Measurements from ENCODE around the gene CTSZ.
"Not testable (repeated sequence)": the region's sequence is repeated elsewhere in the genome, so short reads cannot be mapped to it uniquely, and the experiment has no call there.

The CTSZ gene

DNA sequence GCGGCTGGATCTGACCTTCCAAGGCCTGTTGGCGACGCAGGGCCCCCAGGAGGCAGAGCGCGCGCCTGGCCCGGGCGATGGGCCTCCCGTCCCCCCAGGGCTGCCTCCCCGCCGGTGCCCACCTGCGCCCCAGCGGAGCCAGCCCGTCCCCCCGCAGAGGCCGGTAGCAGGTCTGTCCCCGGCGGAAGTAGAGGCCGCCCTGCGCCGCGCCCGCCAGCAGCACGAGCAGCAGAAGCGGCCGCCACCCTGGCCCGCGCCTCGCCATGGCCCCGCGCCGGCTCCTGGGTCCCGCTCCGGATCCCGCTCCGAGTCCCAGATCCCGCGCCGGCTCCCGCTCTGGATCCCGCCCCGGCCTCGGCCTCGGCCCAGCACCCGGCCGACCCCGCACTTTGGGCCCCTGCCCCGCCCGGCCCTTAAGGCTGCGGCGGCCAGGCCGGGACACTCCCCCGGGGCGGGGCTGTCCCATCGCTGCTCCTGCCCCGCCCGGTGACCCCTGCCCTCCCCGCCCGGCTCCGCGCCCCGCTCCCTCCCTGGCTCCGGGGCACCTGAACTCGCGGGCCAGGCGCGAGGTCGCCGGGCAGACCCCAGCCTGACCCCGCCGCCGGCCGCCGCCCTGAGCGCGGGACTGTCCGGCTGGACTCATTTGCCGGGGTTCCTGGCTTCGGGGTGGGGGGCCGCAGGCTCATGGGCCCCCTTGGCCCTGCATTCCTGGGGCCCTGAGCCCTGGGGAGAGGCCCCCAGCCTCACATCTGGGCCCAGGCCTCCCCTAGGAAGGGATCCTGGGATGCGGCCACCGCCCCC lies at the start of gene CTSZ:
CTSZ (minus strand) TSS at position 391 of the 801 bp plus-strand sequence; CDS start at position 265, 126 bp downstream.
- FAIRE-seq: no peak
- peak; percentile 47 for DNase-seq (ENCODE audit: extremely low spot score, insufficient read length, low read depth)

GRCh38 chr20:59055302-59055701 lies 48.2 kb upstream of the CTSZ start:
- DNase-seq (ENCODE audit: extremely low spot score, insufficient read length, low read depth) (no peak), FAIRE-seq (no peak)

- DNase-seq (ENCODE audit: extremely low spot score, insufficient read length, low read depth) (no peak), FAIRE-seq (no peak)
Observed at GRCh38 chr20:59051666-59052185, 44.7 kb upstream of the CTSZ start.

GRCh38 chr20:59050437-59050836 lies 43.4 kb upstream of the CTSZ start:
- FAIRE-seq (no peak), DNase-seq (ENCODE audit: extremely low spot score, insufficient read length, low read depth) (no peak)

GRCh38 chr20:59048681-59049030 lies 41.6 kb upstream of the CTSZ start:
- no peak for FAIRE-seq
- no peak for DNase-seq (ENCODE audit: extremely low spot score, insufficient read length, low read depth)

DNA sequence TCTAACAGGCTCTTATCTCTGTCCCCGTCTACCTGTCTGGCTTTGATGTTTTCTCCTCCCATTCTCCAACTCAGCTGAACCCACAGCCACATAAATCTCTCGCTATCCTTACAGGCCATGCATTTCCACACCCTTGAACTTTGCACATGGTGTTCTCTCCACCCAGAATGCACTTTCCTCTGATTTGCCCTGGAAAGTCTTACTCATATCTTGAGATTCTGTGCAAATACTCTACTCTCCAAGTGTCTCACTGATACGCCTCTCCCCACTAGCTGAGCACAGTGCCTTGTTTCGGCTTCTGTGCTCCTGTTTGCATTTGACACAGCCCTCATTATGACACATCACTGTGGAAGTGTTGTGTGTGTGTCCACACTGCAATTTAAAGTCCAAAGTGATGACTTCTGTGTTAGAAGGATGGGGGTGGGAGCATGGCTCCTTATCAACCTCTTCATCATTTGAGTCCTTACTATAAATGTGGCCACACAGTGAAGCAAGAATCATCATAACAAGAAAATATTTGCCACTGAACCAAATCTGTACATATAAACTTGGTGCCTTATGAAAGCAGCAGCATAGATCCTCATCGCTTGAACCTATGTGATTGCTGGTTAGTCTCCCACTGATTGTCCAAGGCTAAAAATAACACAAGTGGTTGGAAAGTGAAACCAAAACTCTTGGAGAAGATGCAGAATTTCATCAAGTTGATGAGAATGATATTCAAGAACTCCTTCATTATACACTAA lies 41.1 kb upstream of the CTSZ start:
- DNase-seq (ENCODE audit: extremely low spot score, insufficient read length, low read depth) (no peak), FAIRE-seq (no peak)

- no peak for FAIRE-seq
Observed at GRCh38 chr20:59046862-59047261, 39.8 kb upstream of the CTSZ start.

GRCh38 chr20:59044796-59045195 lies 37.7 kb upstream of the CTSZ start:
- FAIRE-seq (no peak), DNase-seq (ENCODE audit: extremely low spot score, insufficient read length, low read depth) (no peak)

More at GRCh38 chr20:59046862-59047261, 39.8 kb upstream of the CTSZ start:
- no peak for DNase-seq (ENCODE audit: extremely low spot score, insufficient read length, low read depth)

- DNase-seq (ENCODE audit: extremely low spot score, insufficient read length, low read depth): no peak
Observed at GRCh38 chr20:59044295-59044694, 37.2 kb upstream of the CTSZ start.

GRCh38 chr20:59043698-59044097 lies 36.6 kb upstream of the CTSZ start:
- no peak for FAIRE-seq
- no peak for DNase-seq (ENCODE audit: extremely low spot score, insufficient read length, low read depth)

More at GRCh38 chr20:59044295-59044694, 37.2 kb upstream of the CTSZ start:
- no peak for FAIRE-seq

DNA sequence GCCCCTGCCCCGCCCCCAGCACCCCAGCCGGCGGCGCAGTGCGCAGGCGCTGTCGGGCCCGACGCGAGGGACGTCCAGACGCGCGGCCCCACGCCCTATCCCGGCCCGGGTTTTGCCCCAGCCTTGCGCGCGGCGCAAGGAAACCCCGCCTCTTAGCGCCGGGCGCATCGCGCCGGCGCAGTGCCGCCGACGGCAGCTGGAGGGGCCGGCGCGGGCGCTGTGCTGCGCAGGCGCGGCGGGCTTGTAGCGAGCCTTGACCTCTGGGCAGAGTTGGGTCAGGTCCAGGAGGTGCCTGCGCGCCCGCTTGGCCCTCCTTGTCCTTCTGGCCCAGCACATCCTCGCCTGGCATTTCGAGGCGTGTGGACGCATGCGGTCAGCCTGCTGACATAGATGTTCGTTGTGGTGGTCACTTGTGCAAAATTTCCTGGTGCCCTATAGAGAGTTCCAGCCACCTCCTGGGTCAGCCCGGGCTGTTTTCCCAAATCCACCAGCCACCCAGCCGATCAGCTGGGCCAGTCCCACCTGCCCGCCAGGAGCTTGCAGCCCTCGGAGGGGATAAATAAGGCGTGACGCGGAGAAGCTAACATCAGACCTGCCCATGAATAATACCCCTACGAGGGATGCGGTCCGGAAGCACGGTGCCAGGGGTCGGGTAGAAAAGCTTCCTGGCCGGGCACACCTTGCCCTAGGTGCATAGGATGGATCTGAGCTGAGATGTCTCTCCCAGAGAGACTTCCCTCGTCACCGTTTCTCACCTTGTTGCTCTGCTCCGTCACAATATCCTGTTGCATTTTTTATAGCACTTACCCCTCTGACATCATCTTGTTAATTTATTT lies 36.0 kb upstream of the CTSZ start:
- FAIRE-seq (peak; percentile 73), DNase-seq (ENCODE audit: extremely low spot score, insufficient read length, low read depth) (peak; percentile 98)

DNA sequence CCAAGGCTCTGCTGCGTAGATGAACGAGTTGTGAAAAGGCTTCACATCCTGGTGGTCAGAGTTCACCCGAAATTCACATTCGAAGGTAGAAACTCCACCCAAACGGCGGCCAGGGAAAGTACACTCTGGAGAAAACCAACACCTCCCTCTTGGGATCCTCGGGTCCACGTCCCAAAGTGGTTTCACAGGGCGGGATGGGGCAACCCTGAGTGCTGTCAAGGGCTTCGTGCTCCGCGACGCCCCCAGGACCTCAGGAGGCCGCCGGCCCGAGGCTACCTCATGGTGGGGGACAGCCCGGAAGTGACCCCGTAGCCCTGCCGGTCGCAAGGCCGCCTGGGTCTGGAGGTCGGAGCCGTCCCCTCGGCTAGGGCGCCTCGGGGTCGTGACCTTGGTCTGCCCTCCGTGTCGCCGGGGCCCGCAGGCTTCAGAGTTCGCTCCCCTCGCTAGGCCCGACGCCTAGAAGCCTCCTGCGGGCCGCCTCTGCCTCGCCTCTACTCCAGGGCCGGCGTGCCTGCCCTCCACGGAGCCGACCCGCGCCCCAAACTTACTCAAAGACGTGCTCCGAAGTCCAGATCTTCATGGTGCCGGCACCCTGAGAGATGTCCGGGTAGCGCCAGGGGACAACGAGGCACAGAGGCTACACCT lies 35.2 kb upstream of the CTSZ start, which contains the start of gene PRELID3B:
PRELID3B (minus strand) TSS at position 636 of the 645 bp plus-strand sequence; CDS start at position 580, 56 bp downstream.
- FAIRE-seq (no peak), DNase-seq (ENCODE audit: extremely low spot score, insufficient read length, low read depth) (no peak)

DNA sequence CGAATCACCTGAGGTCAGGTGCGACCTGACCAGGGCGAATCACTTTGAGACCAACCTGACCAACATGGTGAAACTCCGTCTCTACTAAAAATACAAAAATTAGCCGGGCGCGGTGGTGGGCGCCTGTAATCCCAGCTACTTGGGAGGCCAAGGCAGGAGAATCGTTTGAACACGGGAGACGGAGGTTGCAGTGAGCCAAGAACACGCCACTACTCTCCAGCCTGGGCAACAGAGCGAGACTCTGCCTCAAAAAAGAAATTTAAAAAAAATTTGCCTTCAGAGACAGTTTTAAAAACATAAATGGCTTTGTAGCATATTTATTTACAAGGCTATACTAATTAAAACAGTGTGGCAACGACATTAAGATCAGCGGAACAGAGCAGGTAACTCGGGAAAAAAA lies 34.4 kb upstream of the CTSZ start:
- not testable (repeated sequence) for DNase-seq (ENCODE audit: extremely low spot score, insufficient read length, low read depth); FAIRE-seq

GRCh38 chr20:59040667-59041066 lies 33.6 kb upstream of the CTSZ start:
- FAIRE-seq (no peak), DNase-seq (ENCODE audit: extremely low spot score, insufficient read length, low read depth) (no peak)

- FAIRE-seq (no peak), DNase-seq (ENCODE audit: extremely low spot score, insufficient read length, low read depth) (no peak)
Observed at GRCh38 chr20:59039233-59039632, 32.2 kb upstream of the CTSZ start.

DNA sequence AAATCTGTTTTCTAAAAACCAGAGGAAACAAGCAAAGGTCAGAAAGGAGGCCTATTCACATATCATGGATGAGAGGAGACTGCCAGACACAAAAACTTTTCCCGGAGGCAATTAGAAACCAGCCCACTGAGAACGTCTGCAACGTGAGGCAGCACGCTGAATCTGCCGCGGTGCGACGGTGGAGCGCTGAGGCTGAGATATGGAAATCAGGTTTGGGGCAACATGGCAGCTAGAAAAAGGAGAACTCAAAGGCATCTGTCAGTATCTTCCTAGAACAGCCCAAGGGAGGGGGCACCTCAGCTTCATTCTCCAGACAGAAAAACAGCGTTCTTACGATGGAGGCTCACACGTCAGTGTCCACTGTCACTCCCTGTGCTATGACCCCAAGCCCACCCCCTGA lies 30.3 kb upstream of the CTSZ start:
- DNase-seq (ENCODE audit: extremely low spot score, insufficient read length, low read depth) (no peak), FAIRE-seq (no peak)

DNA sequence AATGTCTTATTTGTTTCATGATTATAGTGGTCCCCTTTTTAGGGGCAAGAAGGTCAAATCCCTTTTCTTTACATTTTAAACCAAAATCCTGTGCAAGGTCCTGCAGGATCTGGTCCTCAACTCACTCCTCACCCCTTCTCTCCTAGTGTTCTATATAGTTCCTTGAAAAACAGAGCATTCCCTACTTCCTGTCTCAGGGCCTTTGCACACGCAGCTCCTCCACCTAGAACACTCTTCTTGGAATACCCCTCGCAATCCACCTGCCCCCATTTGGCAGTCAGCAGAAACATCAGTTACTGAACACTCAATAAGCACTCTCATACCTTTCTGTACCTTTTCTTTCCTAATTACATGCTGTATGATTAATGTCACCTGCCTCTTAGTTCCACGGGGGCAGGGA lies 28.3 kb upstream of the CTSZ start:
- DNase-seq (ENCODE audit: extremely low spot score, insufficient read length, low read depth): no peak
- FAIRE-seq: no peak

DNA sequence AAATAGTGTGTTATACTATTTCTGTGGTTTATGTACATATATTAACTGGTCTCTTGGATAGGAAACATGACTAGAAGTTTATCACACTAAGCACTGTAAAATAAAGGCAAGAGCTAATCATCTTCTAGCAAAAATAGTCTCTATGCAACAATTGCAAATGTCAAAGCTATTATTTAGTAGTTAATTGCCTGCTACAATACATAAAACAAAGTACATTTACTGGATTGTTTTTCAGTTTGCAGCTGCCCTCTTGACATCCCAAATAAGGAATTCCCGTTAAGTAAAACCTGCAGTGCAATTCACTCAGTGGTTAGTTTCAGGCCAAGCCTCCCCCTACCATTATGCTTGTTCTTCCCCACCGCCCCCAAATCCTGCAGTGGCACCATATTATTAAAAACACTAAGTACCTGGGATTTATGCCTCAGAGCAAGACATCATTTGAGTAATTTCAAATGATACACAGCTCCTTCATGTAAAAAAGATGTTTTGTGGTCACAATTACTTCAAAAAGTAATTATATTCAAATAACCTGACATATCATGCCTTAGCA lies 26.6 kb upstream of the CTSZ start:
- DNase-seq (ENCODE audit: extremely low spot score, insufficient read length, low read depth): no peak
- FAIRE-seq: no peak

- FAIRE-seq: no peak
Observed at GRCh38 chr20:59033093-59033492, 26.0 kb upstream of the CTSZ start.

More at GRCh38 chr20:59033093-59033492, 26.0 kb upstream of the CTSZ start:
- no peak for DNase-seq (ENCODE audit: extremely low spot score, insufficient read length, low read depth)
